ENCODE data around the gene BRCA2.
"Not testable (repeated sequence)": the region's sequence is repeated elsewhere in the genome, so short reads cannot be mapped to it uniquely, and the experiment has no call there.

BRCA2 gene

DNA sequence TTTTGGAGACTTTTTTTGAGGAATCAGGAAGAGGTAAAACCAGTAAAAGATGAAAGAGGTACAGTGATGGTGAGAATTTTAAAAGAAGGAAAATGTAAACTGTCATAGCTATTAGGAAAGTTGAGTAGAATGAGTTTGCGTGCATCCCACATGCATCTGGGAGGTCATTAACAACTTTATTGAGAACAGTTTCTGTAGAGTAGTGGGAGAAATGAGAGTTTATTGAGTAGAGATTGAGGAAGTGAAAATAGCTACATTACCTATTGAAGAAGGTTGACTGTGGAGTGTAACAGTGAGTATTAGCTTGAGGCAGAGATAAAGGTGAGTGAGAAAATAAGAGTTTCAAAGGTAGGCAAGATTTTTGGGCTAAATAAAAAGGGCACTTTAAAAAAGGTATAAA lies 38.7 kb downstream of the BRCA2 start:
- no peak for DNase-seq (ENCODE audit: low read depth)
- TF ChIP-seq CTCF (IDR thresholded peaks at IDR 0.05; ENCODE audit: low read depth, low read length, missing control alignments), result no peak
- H3K4me3 ChIP-seq (ENCODE audit: low read depth, low read length), result no peak overlapping the region

- H3K4me3 ChIP-seq (ENCODE audit: low read depth, low read length); DNase-seq (ENCODE audit: low read depth): not testable (repeated sequence)
Measured at GRCh38 chr13:32355935-32356334, 40.6 kb downstream of the BRCA2 start.

- no peak for TF ChIP-seq CTCF (IDR thresholded peaks at IDR 0.05; ENCODE audit: low read depth, low read length, missing control alignments)
- no peak overlapping the region for H3K4me3 ChIP-seq (ENCODE audit: low read depth, low read length)
- no peak for DNase-seq (ENCODE audit: low read depth)
Measured at GRCh38 chr13:32362574-32362973, 47.3 kb downstream of the BRCA2 start.

GRCh38 chr13:32370805-32371204 lies 55.5 kb downstream of the BRCA2 start:
- TF ChIP-seq CTCF (IDR thresholded peaks at IDR 0.05; ENCODE audit: low read depth, low read length, missing control alignments), result no peak
- no peak for DNase-seq (ENCODE audit: low read depth)
- no peak overlapping the region for H3K4me3 ChIP-seq (ENCODE audit: low read depth, low read length)

- no peak overlapping the region for H3K4me3 ChIP-seq (ENCODE audit: low read depth, low read length)
- no peak for DNase-seq (ENCODE audit: low read depth)
- TF ChIP-seq CTCF (IDR thresholded peaks at IDR 0.05; ENCODE audit: low read depth, low read length, missing control alignments), result no peak
Measured at GRCh38 chr13:32376642-32377415, 61.5 kb downstream of the BRCA2 start.

DNA sequence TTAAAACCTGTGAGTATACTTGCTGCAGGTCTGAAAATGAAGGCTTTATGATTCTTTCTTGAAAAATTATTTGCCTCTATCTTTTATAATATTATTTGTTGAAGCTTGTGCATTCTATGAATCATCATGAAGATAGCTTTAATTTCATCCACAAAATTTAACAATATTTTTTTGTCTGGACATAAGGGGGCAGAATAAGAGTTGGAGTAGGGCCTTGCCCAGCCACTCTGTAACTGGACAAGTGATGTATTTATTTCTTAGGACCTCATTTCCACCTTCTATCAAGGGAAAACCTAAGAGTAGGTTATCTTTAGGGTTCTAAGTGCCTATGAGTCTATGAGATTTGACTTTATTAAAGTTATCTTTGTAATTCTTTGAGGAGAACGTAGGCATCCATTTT lies 62.7 kb downstream of the BRCA2 start:
- no peak overlapping the region for H3K4me3 ChIP-seq (ENCODE audit: low read depth, low read length)
- DNase-seq (ENCODE audit: low read depth), result no peak
- TF ChIP-seq CTCF (IDR thresholded peaks at IDR 0.05; ENCODE audit: low read depth, low read length, missing control alignments), result no peak

- no peak overlapping the region for H3K4me3 ChIP-seq (ENCODE audit: low read depth, low read length)
- no peak for DNase-seq (ENCODE audit: low read depth)
- TF ChIP-seq CTCF (IDR thresholded peaks at IDR 0.05; ENCODE audit: low read depth, low read length, missing control alignments), result peak; percentile 48
Measured at GRCh38 chr13:32381539-32381938, 66.2 kb downstream of the BRCA2 start.

All from GM12864 (cell line).